ENCODE data around the gene FAXDC2.
"Not testable (repeated sequence)": the region's sequence is repeated elsewhere in the genome, so short reads cannot be mapped to it uniquely, and the experiment has no call there.

FAXDC2 gene

GRCh38 chr5:154823605-154824004 lies 26.8 kb downstream of the FAXDC2 start:
- H3K36me3 Mint-ChIP-seq = peaks cover 47% of the 10 kb centered on the region
- no peak overlapping the region for H3K27ac Mint-ChIP-seq
- H3K4me1 Mint-ChIP-seq = peaks cover 14% of the 10 kb centered on the region
- H3K4me3 Mint-ChIP-seq = no peak overlapping the region
- H3K9me3 Mint-ChIP-seq = no peaks in the 10 kb centered on the region
- ATAC-seq = no peak
- H3K27me3 Mint-ChIP-seq = no peaks in the 10 kb centered on the region

- not testable (repeated sequence) for H3K27ac Mint-ChIP-seq, H3K9me3 Mint-ChIP-seq
- H3K36me3 Mint-ChIP-seq = peaks cover 42% of the 10 kb centered on the region
These were observed 27.5 kb downstream of the FAXDC2 start for GRCh38 chr5:154822896-154823295.

GRCh38 chr5:154820383-154820782 lies 30.0 kb downstream of the FAXDC2 start:
- ATAC-seq = no peak
- Mint-ChIP-seq H3K4me1 (peaks cover 6% of the 10 kb centered on the region), H3K27me3 (no peaks in the 10 kb centered on the region), H3K27ac (no peak overlapping the region), H3K4me3 (no peak overlapping the region), H3K9me3 (no peaks in the 10 kb centered on the region), H3K36me3 (peaks cover 52% of the 10 kb centered on the region)

More at GRCh38 chr5:154822896-154823295, 27.5 kb downstream of the FAXDC2 start:
- H3K27me3 Mint-ChIP-seq, ATAC-seq, H3K4me3 Mint-ChIP-seq, H3K4me1 Mint-ChIP-seq: not testable (repeated sequence)

GRCh38 chr5:154819546-154819945 lies 30.9 kb downstream of the FAXDC2 start:
- Mint-ChIP-seq H3K27me3 (no peaks in the 10 kb centered on the region), H3K4me1 (peaks cover 6% of the 10 kb centered on the region), H3K36me3 (peaks cover 58% of the 10 kb centered on the region), H3K9me3 (no peaks in the 10 kb centered on the region), H3K4me3 (no peak overlapping the region), H3K27ac (no peak overlapping the region)
- no peak for ATAC-seq

GRCh38 chr5:154818471-154819116 lies 31.8 kb downstream of the FAXDC2 start:
- Mint-ChIP-seq H3K4me1 (peaks cover 10% of the 10 kb centered on the region), H3K4me3 (no peak overlapping the region), H3K36me3 (peaks cover 60% of the 10 kb centered on the region), H3K27me3 (no peaks in the 10 kb centered on the region), H3K9me3 (no peaks in the 10 kb centered on the region), H3K27ac (no peak overlapping the region)
- ATAC-seq = no peak

GRCh38 chr5:154817815-154818214 lies 32.6 kb downstream of the FAXDC2 start:
- H3K27me3 Mint-ChIP-seq = no peaks in the 10 kb centered on the region
- H3K27ac Mint-ChIP-seq = no peak overlapping the region
- H3K36me3 Mint-ChIP-seq = peaks cover 59% of the 10 kb centered on the region
- no peaks in the 10 kb centered on the region for H3K9me3 Mint-ChIP-seq
- H3K4me3 Mint-ChIP-seq = no peak overlapping the region
- ATAC-seq = no peak
- peaks cover 18% of the 10 kb centered on the region for H3K4me1 Mint-ChIP-seq

GRCh38 chr5:154816891-154817492 lies 33.4 kb downstream of the FAXDC2 start:
- no peak for ATAC-seq
- Mint-ChIP-seq H3K36me3 (peaks cover 65% of the 10 kb centered on the region), H3K27ac (peak overlapping the region; percentile 76), H3K27me3 (no peaks in the 10 kb centered on the region), H3K9me3 (no peaks in the 10 kb centered on the region), H3K4me1 (peaks cover 25% of the 10 kb centered on the region), H3K4me3 (no peak overlapping the region)

GRCh38 chr5:154815684-154816247 lies 34.6 kb downstream of the FAXDC2 start:
- Mint-ChIP-seq H3K4me3 (no peak overlapping the region), H3K4me1 (peaks cover 24% of the 10 kb centered on the region), H3K9me3 (no peaks in the 10 kb centered on the region), H3K27ac (peak overlapping the region; percentile 76), H3K27me3 (no peaks in the 10 kb centered on the region), H3K36me3 (peaks cover 63% of the 10 kb centered on the region)
- no peak for ATAC-seq

- Mint-ChIP-seq H3K4me1 (peaks cover 24% of the 10 kb centered on the region), H3K27me3 (no peaks in the 10 kb centered on the region), H3K4me3 (no peak overlapping the region), H3K27ac (peak overlapping the region; percentile 31), H3K9me3 (no peaks in the 10 kb centered on the region), H3K36me3 (peaks cover 63% of the 10 kb centered on the region)
- ATAC-seq = no peak
These were observed 35.4 kb downstream of the FAXDC2 start for GRCh38 chr5:154815025-154815424.

GRCh38 chr5:154813736-154814135 lies 36.7 kb downstream of the FAXDC2 start:
- H3K9me3 Mint-ChIP-seq = no peaks in the 10 kb centered on the region
- peak overlapping the region; percentile 58 for H3K27ac Mint-ChIP-seq
- ATAC-seq = no peak
- no peak overlapping the region for H3K4me3 Mint-ChIP-seq
- no peaks in the 10 kb centered on the region for H3K27me3 Mint-ChIP-seq
- peaks cover 24% of the 10 kb centered on the region for H3K4me1 Mint-ChIP-seq
- peaks cover 57% of the 10 kb centered on the region for H3K36me3 Mint-ChIP-seq

GRCh38 chr5:154813158-154813557 lies 37.2 kb downstream of the FAXDC2 start:
- H3K27me3 Mint-ChIP-seq = no peaks in the 10 kb centered on the region
- H3K36me3 Mint-ChIP-seq = peaks cover 60% of the 10 kb centered on the region
- no peaks in the 10 kb centered on the region for H3K9me3 Mint-ChIP-seq
- peak; percentile 39 for ATAC-seq
- H3K27ac Mint-ChIP-seq = peak overlapping the region; percentile 58
- no peak overlapping the region for H3K4me3 Mint-ChIP-seq
- peaks cover 24% of the 10 kb centered on the region for H3K4me1 Mint-ChIP-seq

GRCh38 chr5:154811653-154812465 lies 38.5 kb downstream of the FAXDC2 start:
- peaks cover 24% of the 10 kb centered on the region for H3K4me1 Mint-ChIP-seq
- peak overlapping the region; percentile 26 for H3K27ac Mint-ChIP-seq
- no peak overlapping the region for H3K4me3 Mint-ChIP-seq
- H3K9me3 Mint-ChIP-seq = no peaks in the 10 kb centered on the region
- no peak for ATAC-seq
- H3K36me3 Mint-ChIP-seq = peaks cover 59% of the 10 kb centered on the region
- no peaks in the 10 kb centered on the region for H3K27me3 Mint-ChIP-seq

- Mint-ChIP-seq H3K9me3 (no peaks in the 10 kb centered on the region), H3K36me3 (peaks cover 59% of the 10 kb centered on the region), H3K4me3 (no peak overlapping the region), H3K4me1 (peaks cover 24% of the 10 kb centered on the region), H3K27ac (peak overlapping the region; percentile 26), H3K27me3 (no peaks in the 10 kb centered on the region)
- no peak for ATAC-seq
These were observed 39.2 kb downstream of the FAXDC2 start for GRCh38 chr5:154811239-154811638.

GRCh38 chr5:154806176-154806575 lies 44.2 kb downstream of the FAXDC2 start:
- Mint-ChIP-seq H3K36me3 (peaks cover 58% of the 10 kb centered on the region), H3K27me3 (no peaks in the 10 kb centered on the region), H3K9me3 (no peaks in the 10 kb centered on the region), H3K27ac (no peak overlapping the region), H3K4me3 (no peak overlapping the region), H3K4me1 (no peaks in the 10 kb centered on the region)
- ATAC-seq = no peak

- ATAC-seq = no peak
- H3K36me3 Mint-ChIP-seq = peaks cover 69% of the 10 kb centered on the region
- no peaks in the 10 kb centered on the region for H3K4me1 Mint-ChIP-seq
- H3K27ac Mint-ChIP-seq = no peak overlapping the region
- H3K4me3 Mint-ChIP-seq = no peak overlapping the region
- H3K9me3 Mint-ChIP-seq = no peaks in the 10 kb centered on the region
- H3K27me3 Mint-ChIP-seq = no peaks in the 10 kb centered on the region
These were observed 48.4 kb downstream of the FAXDC2 start for GRCh38 chr5:154802050-154802449.

Data from stimulated activated memory B cell treated with anti-CD40 and anti-IgM and Interleukin-4, amounts not matched to agents 10 μg/mL and 1 μg/mL and 100 μg/mL, for 72 hours (primary cell).